GM23248 (cell line): ENCODE results near the gene ACVR1B. TPM values are rescaled to one million over a fixed set of nuclear protein-coding genes. Genes with fewer than 3 reads are reported as not detected.
A peak's percentile ranks its signal among the peaks of the same experiment; 100 is the strongest.

Source experiments
- DNase-seq: peaks from one replicate; pipeline ENCODE4 v3.0.0-alpha.2; 2015
- H2AFZ ChIP-seq: fragments of 200-600 bp; sonication (generic); 2 replicates; pipeline ENCODE4 v1.6.1; 2016; ENCODE audit warnings: antibody characterized with exemption
- H3F3A ChIP-seq: fragments of 200-600 bp; sonication (generic); 2 replicates; pipeline ENCODE4 v1.6.1; 2016; ENCODE audit warnings: mild to moderate bottlenecking, antibody characterized with exemption, mixed run types; ENCODE audit not compliant: insufficient read depth
- H3K27ac ChIP-seq: fragments of 200-600 bp; sonication (generic); 2 replicates; pipeline ENCODE4 v1.5.1; 2016; ENCODE audit warnings: mild to moderate bottlenecking
- H3K27me3 ChIP-seq: fragments of 200-600 bp; sonication (generic); replicated peaks from 2 replicates; pipeline ENCODE4 v1.6.1; 2016; ENCODE audit warnings: mild to moderate bottlenecking; ENCODE audit not compliant: insufficient read depth
- H3K36me3 ChIP-seq: fragments of 200-600 bp; sonication (generic); 2 replicates; pipeline ENCODE4 v1.6.1; 2016; ENCODE audit warnings: low read depth, mild to moderate bottlenecking
- H3K4me1 ChIP-seq: fragments of 200-600 bp; sonication (generic); 2 replicates; pipeline ENCODE4 v1.6.1; 2016; ENCODE audit warnings: mild to moderate bottlenecking; ENCODE audit not compliant: insufficient read depth
- H3K4me2 ChIP-seq: fragments of 200-600 bp; sonication (generic); one replicate; pipeline ENCODE4 v1.6.1; 2016; ENCODE audit warnings: mild to moderate bottlenecking; ENCODE audit not compliant: unreplicated experiment
- H3K4me3 ChIP-seq: fragments of 200-600 bp; sonication (generic); 2 replicates; pipeline ENCODE4 v1.5.1; 2016; ENCODE audit warnings: mild to moderate bottlenecking
- H3K79me2 ChIP-seq: fragments of 200-600 bp; sonication (generic); 2 replicates; pipeline ENCODE4 v1.6.1; 2016; ENCODE audit warnings: mild to moderate bottlenecking; ENCODE audit not compliant: insufficient read depth
- H3K9ac ChIP-seq: fragments of 200-600 bp; sonication (generic); 2 replicates; pipeline ENCODE4 v1.6.1; 2016; ENCODE audit warnings: mild to moderate bottlenecking
- H3K9me2 ChIP-seq: fragments of 200-600 bp; sonication (generic); 2 replicates; pipeline ENCODE4 v1.6.1; 2016; ENCODE audit warnings: mixed run types, mild to moderate bottlenecking, moderate library complexity; ENCODE audit not compliant: insufficient read depth
- H3K9me3 ChIP-seq: fragments of 200-600 bp; sonication (generic); one replicate; pipeline ENCODE4 v1.6.1; 2017; ENCODE audit warnings: low read depth
- H4K20me1 ChIP-seq: fragments of 200-600 bp; sonication (generic); 2 replicates; pipeline ENCODE4 v1.6.0; 2016; ENCODE audit not compliant: insufficient read depth
- EZH2 ChIP-seq: fragments of 200-600 bp; sonication (generic); IDR thresholded peaks from 2 replicates; pipeline ENCODE4 v1.6.1; 2018; ENCODE audit warnings: antibody characterized with exemption, mild to moderate bottlenecking; ENCODE audit not compliant: insufficient read depth, poor library complexity, severe bottlenecking
- EZH2phosphoT487 ChIP-seq: fragments of 200-600 bp; sonication (generic); IDR thresholded peaks from 2 replicates; pipeline ENCODE4 v1.6.1; 2018; ENCODE audit warnings: antibody characterized with exemption, moderate library complexity, mild to moderate bottlenecking, low read depth; ENCODE audit not compliant: insufficient read depth
- WGBS, 2 experiments: methylation state at CpG; one replicate each; pipeline ENCODE4 v1.1.6; 2015 to 2017; ENCODE audit warnings: low lambda C conversion rate in 2 of 2, low coverage in 1 of 2; ENCODE audit errors: missing lambda C conversion rate in 2 of 2; 5-methylcytosine and 5-hydroxymethylcytosine counted together
- in situ Hi-C: fragments of 300-500 bp; cut with MboI; formaldehyde crosslinking; loops from 2 replicates; pipeline ENCODE4 v1.15.0; 2020
- polyA plus RNA-seq: library from polyadenylated mRNA; unstranded; fragments of >200 nt; fragmentation: Nextera tagmentation; extraction: Ambion mirVana; gene quantifications from 2 replicates; pipeline ENCODE4 v1.2.1, GENCODE V29; 2016
- total RNA-seq: library from RNA; depleted of rRNA; stranded (reverse); fragments of >200 nt; shearing (Covaris generic); gene quantifications from 2 replicates; pipeline ENCODE4 v1.2.3, GENCODE V29; 2014

Gene ACVR1B
- total and polyA plus RNA-seq, 2 experiments from 2014 or later, result 2.8 to 17.0 TPM

GRCh38 chr12:51934080-51934479 lies 17.4 kb upstream of the ACVR1B start:
- no peak for DNase-seq
- no peaks in the 10 kb centered on the region for H3K9me3 ChIP-seq
- in situ Hi-C loops, result no loop called here
- no peaks in the 10 kb centered on the region for H3F3A ChIP-seq
- H3K4me1 ChIP-seq, result no peaks in the 10 kb centered on the region
- H3K27me3 ChIP-seq, result no peaks in the 10 kb centered on the region
- no peak overlapping the region for H3K9ac ChIP-seq
- H3K36me3 ChIP-seq, result no peaks in the 10 kb centered on the region
- no peak overlapping the region for H2AFZ ChIP-seq
- no peaks in the 10 kb centered on the region for H3K79me2 ChIP-seq
- no peak overlapping the region for H3K27ac ChIP-seq
- no peak overlapping the region for H3K4me3 ChIP-seq
- H4K20me1 ChIP-seq, result no peaks in the 10 kb centered on the region
- H3K4me2 ChIP-seq, result no peak overlapping the region
- H3K9me2 ChIP-seq, result no peaks in the 10 kb centered on the region
- TF ChIP-seq EZH2phosphoT487 (no peak), EZH2 (no peak)
- 75 to 85% methylated on average over 4 of the region's 4 CpGs for WGBS, 2 experiments

- Histone ChIP-seq H3K9me3 (no peaks in the 10 kb centered on the region), H3K79me2 (no peaks in the 10 kb centered on the region), H3K4me1 (peaks cover 5% of the 10 kb centered on the region; the same call in 1 of the 2 replicates), H4K20me1 (no peaks in the 10 kb centered on the region), H3K36me3 (no peaks in the 10 kb centered on the region), H3K27me3 (no peaks in the 10 kb centered on the region), H3F3A (no peaks in the 10 kb centered on the region), H3K9ac (no peak overlapping the region), H3K9me2 (no peaks in the 10 kb centered on the region), H3K4me3 (no peak overlapping the region), H3K4me2 (no peak overlapping the region), H2AFZ (no peak overlapping the region), H3K27ac (no peak overlapping the region)
- DNase-seq, result no peak
- 24 to 38% methylated on average over 2 of the region's 2 CpGs for WGBS, 2 experiments
- in situ Hi-C loops, result no loop called here
- TF ChIP-seq EZH2 (no peak), EZH2phosphoT487 (no peak)
Measured at GRCh38 chr12:51937926-51938325, 13.6 kb upstream of the ACVR1B start.

GRCh38 chr12:51938726-51939125 lies 12.8 kb upstream of the ACVR1B start:
- Histone ChIP-seq H3F3A (no peaks in the 10 kb centered on the region), H4K20me1 (no peaks in the 10 kb centered on the region), H3K36me3 (no peaks in the 10 kb centered on the region), H3K4me3 (no peak overlapping the region), H3K4me1 (peaks cover 5% of the 10 kb centered on the region; the same call in 1 of the 2 replicates), H3K27ac (no peak overlapping the region), H3K9me3 (no peaks in the 10 kb centered on the region), H3K27me3 (no peaks in the 10 kb centered on the region), H3K79me2 (no peaks in the 10 kb centered on the region), H3K4me2 (no peak overlapping the region), H3K9ac (no peak overlapping the region), H3K9me2 (no peaks in the 10 kb centered on the region), H2AFZ (no peak overlapping the region)
- in situ Hi-C loops, result no loop called here
- WGBS, 2 experiments, result 90 to 95% methylated on average over 6 of the region's 6 CpGs
- DNase-seq, result no peak
- TF ChIP-seq EZH2phosphoT487, result no peak
- TF ChIP-seq EZH2, result no peak

DNA sequence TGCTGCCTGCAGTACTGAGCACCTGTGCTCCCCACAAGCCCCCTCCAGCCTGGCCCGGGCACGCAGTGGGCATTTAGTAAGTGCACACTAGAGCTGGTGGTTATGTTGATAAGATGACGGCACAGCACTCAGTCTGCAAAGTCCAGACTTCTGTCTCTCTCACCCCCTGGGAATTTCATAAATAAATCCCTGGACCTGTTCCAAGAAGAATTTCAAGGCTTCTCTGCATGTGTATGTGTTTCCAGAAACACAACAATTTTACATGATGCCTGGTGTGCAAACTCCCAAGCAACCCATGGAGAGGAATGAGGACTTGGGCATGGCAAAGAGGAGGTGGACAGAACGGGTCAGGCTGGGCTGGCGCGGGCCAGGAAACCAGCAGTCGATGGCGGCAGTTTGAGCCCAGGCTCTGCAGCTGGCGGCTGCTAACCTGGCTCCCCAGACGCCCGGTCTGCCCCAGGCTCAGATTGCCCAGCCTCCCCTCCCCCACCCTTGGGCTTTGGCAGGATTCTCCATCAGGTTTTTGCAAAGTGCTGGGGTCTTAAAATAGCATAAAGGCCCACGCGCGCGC lies 10.4 kb upstream of the ACVR1B start:
- Histone ChIP-seq H3K9ac (no peak overlapping the region), H2AFZ (no peak overlapping the region), H3K4me3 (no peak overlapping the region), H3K27ac (no peak overlapping the region), H3K4me2 (no peak overlapping the region), H3K9me3 (no peaks in the 10 kb centered on the region), H3K9me2 (no peaks in the 10 kb centered on the region), H3F3A (no peaks in the 10 kb centered on the region), H3K36me3 (no peaks in the 10 kb centered on the region), H3K4me1 (peaks cover 5% of the 10 kb centered on the region; the same call in 1 of the 2 replicates), H3K79me2 (no peaks in the 10 kb centered on the region), H3K27me3 (no peaks in the 10 kb centered on the region), H4K20me1 (no peaks in the 10 kb centered on the region)
- TF ChIP-seq EZH2phosphoT487 (no peak), EZH2 (no peak)
- DNase-seq, result peak; percentile 54
- in situ Hi-C loops, result no loop called here
- 32 to 36% methylated on average over 15 of the region's 15 CpGs for WGBS, 2 experiments

- Histone ChIP-seq H3K9me3 (no peaks in the 10 kb centered on the region), H3K4me3 (no peak overlapping the region), H3K9ac (no peak overlapping the region), H2AFZ (no peak overlapping the region), H3K27me3 (no peaks in the 10 kb centered on the region), H3K79me2 (no peaks in the 10 kb centered on the region), H3K4me1 (peaks cover 5% of the 10 kb centered on the region; the same call in 1 of the 2 replicates), H3F3A (no peaks in the 10 kb centered on the region), H3K36me3 (no peaks in the 10 kb centered on the region), H3K9me2 (no peaks in the 10 kb centered on the region), H4K20me1 (no peaks in the 10 kb centered on the region), H3K4me2 (no peak overlapping the region), H3K27ac (no peak overlapping the region)
- TF ChIP-seq EZH2, result no peak
- no peak for TF ChIP-seq EZH2phosphoT487
- 25 to 28% methylated on average over 4 of the region's 4 CpGs for WGBS, 2 experiments
- in situ Hi-C loops, result no loop called here
- no peak for DNase-seq
Measured at GRCh38 chr12:51941604-51942003, 9.9 kb upstream of the ACVR1B start.
